CD4-positive, alpha-beta T cell treated with Interleukin-1 beta for 1 hour (primary cell): ENCODE results near the gene BCL2L15.

Source experiments
- DNase-seq, 2 donors: peaks; one replicate each; pipeline ENCODE4 v3.0.0-alpha.2; 2020 to 2022

The BCL2L15 gene

GRCh38 chr1:113904674-113905434, 17.5 kb upstream of the BCL2L15 start, which contains the start of the genes AP4B1 and DCLRE1B:
Gene AP4B1 (minus strand): TSS chr1:113904799. CDS start chr1:113904717, 82 bp downstream.
Gene DCLRE1B (plus strand): TSS chr1:113905326. CDS start chr1:113905587, 261 bp downstream.
- DNase-seq = peak; percentile 99

- DNase-seq = no peak
These were observed 16.9 kb upstream of the BCL2L15 start for GRCh38 chr1:113904293-113904673.

DNA sequence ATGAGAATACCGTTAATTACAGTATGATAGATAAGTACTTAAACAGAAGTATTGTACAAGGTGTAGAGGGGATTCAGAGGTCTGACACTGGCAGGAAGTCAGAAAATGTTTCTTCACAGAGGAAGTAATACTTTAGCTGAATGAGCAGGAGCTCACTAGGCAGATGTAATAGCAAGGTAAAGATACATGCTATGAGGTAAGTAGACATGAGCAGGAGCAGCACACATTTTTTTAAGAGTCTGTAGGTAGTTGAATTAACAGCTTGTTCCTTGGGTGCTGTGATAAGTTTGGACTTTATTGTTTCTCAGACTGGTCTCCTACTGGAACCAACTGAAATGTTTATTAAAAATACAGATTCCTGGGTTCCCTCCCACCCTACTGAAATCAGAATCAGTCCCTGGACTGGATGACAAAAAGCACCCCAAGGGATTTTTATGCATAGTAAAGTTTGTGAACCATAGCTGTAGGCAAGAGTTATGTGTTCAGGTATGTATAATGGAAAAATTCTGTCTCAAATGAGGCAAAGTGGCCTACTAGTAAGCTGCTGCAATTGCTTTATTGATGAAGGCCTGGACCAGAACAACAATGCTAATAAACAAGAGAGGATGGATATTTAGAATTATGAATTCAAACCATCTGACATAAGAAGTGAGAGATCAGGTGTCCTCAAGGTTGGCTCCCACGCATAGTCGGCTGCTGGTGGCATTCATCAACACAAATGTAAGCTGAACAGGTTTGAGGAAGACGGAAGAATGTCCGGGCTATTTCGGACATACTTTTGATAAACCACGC, 16.3 kb upstream of the BCL2L15 start:
- peak in 1 of 2 donors; percentile 23 for DNase-seq

DNA sequence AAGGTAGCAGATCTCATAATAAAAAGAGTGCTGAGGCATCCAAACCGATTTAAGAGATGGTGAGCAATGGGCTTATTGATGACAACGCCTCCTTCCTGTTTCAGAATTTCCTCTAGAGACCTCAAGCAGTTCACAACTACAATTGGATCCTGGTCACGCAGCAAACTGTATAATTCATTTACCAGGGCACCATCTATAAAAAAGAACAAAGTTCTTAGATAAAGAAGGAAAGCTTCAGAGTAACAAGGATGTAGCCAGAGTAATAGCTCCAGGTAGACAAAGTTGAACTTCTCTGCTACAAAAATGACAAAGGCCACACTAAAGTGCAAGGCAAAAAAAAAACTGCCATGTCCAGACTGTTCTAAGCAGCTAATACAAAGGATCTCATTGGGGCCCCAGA, 13.8 kb upstream of the BCL2L15 start:
- DNase-seq = no peak

- DNase-seq = no peak
These were observed 11.7 kb upstream of the BCL2L15 start for GRCh38 chr1:113899111-113899510.

DNA sequence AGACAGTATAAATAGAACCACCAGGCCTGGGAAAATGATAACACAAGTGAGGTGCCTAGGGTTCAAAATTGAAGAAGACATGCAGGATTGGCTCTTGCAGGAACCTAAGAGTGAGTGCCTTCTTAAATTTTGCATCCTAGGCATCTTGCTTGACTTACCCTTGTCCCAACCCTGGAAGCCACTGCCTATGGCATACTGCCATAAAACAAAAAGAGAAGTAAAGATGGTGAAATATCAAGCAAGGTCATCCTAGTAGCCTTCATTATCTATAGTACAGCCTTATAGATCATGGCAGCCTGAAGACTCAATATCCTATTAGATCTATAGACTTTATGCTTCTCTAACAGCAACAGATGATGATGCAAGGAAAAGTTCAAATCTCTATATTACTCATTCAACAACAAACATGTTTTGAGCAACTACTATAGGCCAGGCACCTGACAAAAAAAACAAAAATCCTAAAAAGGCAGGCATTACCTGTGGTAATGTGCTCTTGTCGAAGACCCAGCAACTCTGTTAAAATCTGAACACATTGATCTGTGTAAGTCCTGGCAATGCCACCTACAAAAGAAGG, 10.9 kb upstream of the BCL2L15 start:
- DNase-seq = no peak

- DNase-seq = no peak
These were observed 8.6 kb upstream of the BCL2L15 start for GRCh38 chr1:113895961-113896360.

GRCh38 chr1:113895098-113895497, 7.7 kb upstream of the BCL2L15 start:
- DNase-seq = no peak

- DNase-seq = no peak
These were observed 5.9 kb upstream of the BCL2L15 start for GRCh38 chr1:113893267-113893666.

DNA sequence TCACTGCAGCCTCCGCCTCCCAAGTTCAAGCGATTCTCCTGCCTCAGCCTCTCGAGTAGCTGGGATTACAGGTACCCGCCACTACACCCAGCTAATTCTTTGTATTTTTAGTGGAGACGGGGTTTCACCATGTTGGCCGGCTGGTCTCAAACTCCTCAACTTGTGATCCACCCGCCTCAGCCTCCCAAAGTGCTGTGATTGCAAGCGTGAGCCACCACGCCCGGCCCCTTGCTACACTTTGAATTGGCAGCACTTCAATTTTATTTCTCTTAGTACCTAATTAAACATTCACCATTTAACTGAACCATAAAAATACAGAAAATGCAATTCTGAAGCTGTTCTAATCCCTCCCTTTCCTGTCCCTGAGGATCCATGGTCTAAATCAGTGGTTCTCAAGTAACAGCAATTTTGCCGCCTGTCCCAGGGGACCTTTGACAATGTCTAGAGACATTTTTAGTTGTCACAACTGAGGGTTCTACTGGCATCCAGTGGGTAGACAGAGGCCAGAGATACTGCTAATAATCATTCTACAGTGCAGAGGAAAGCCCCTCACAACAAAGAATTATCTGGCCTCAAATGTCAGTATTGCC, 4.3 kb upstream of the BCL2L15 start:
- no peak for DNase-seq

GRCh38 chr1:113890816-113891215, 3.4 kb upstream of the BCL2L15 start:
- DNase-seq = no peak

- no peak for DNase-seq
These were observed 672 bp downstream of the BCL2L15 start for GRCh38 chr1:113886417-113887401.

- DNase-seq = no peak
These were observed 5.7 kb downstream of the BCL2L15 start for GRCh38 chr1:113881661-113882060.

DNA sequence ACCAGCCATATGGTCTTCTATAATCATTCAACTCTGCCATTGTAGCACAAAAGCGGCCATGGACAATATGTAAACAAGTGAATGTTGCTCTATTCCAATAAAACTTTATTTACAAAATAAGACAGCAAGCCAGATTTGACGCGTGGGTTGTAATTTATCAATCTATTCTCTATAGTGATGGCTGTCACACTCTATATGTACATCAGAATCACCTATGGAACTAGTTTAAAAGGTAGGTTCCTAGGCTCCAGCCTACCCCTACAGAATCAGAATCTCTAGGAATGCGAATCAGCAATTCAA, 7.7 kb downstream of the BCL2L15 start:
- no peak for DNase-seq

GRCh38 chr1:113876176-113876575, 11.2 kb downstream of the BCL2L15 start:
- no peak for DNase-seq

DNA sequence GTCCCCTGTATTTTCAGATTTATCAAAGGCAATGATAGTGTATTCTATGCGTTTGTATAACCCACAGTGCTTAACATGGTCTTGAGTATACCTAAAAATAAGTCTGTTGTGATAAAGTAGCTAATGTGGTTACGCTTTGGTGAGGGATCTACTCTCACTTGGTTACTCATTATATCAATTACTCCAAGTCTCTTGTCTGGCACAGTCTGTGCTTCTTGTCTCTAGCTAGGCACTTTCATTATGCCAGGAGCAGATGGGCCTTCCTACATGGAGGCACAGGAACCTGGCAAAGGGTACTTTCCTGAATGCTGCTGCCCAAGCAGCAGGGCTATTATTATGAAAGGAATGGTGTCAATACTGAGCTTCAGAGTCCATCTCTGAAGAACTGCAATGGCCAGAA, 11.7 kb downstream of the BCL2L15 start:
- DNase-seq = no peak

DNA sequence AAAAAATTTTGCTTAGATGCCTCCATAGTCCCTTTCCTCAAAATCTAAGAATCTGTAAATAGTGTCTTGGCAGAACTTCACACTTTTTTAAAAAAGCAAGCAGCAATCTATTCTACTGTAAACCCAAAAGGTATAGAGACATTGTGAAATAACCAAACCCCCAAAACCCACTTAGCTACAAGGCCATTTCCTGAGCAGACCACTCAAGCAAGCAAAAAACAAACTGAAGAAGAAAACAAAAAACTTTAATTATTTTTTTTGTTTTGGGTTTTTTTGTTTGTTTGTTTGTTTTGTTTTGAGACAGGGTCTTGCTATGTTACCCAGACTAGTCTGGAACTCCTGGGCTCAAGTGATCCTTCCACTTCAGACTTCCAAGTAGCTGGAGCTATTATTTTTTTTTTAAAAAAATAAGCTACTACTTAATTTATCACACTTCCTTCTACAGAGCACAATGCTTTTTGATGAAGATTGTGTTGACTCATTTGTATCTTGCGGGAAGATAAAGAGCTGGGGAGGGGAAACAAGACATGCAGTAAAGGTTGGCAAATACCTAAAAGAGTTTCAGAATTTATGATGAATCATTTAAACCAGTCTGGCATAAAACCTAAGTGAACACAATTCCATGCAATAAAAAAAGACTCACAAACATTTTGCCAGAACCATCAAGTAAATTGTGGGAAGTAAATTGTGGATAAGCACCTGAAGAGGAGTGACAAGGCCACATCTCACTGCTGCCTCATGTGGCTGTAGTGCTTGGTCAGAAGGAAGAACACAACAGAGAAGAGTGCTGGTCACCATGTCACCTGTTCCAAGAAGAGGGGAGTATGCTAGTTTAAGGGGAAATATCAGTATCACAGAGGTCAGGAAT, 13.1 kb downstream of the BCL2L15 start:
- peak in 1 of 2 donors; percentile 32 for DNase-seq

DNA sequence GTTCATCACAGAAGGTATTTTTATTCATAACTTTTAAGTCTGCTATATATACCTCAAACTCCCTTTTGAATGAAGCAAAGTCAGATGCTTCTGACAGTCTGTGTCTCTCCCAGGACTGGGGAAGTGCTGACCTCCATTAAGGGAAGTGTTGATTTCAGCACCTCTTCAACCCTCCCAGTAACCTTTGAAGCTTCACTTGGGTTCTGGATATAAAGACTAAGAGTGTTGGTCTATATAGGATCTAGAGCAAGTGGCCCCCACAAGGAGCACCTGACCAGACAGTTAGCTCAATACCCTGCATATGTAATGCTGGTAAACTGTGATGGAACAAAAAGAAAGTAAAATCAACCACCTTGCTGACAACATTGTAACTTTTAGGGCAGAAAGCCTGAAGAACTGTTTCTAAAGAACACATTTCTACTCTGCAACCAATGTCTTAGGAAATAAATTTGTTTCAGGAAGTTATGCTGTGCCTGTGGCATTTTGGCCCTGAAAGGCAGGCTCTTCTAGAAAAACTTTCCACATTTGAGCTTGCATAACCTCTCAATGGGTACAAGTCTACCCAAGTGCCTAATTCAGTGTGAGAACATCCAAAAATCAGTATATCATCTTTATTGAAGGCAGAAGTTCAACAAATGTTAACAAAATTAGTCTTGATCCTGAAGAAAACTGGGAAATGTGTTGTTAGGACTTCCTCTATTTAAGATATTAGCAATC, 15.0 kb downstream of the BCL2L15 start:
- peak; percentile 9 to 36 for DNase-seq

DNA sequence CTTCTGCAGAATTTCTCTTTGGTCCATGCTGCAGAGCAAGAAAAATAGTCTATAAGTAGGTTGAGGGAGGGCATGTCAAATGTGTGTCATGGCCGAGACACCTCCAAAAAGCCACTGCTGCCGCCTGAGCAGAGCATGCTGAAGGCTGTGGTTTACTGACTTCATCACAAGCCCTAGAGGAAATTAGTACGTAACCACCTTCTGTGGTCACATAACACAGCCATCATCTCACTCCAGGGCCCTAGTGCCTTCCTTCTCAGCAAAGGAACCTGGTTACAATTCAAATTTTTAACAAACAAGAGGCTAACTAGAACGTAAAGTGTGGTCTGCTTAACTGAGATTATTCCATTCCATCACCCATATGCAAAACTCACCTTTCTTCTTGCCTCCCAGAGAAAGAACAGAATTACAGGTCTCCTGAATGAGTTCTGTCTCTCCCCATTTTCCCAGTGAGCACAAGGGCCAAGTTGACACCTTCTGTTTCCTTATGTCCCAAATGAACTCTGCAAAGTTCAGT, 15.7 kb downstream of the BCL2L15 start, which contains the start of gene PTPN22:
PTPN22 (minus strand) TSS at position 116 of the 517 bp plus-strand sequence.
- DNase-seq = peak; percentile 87 to 88

DNA sequence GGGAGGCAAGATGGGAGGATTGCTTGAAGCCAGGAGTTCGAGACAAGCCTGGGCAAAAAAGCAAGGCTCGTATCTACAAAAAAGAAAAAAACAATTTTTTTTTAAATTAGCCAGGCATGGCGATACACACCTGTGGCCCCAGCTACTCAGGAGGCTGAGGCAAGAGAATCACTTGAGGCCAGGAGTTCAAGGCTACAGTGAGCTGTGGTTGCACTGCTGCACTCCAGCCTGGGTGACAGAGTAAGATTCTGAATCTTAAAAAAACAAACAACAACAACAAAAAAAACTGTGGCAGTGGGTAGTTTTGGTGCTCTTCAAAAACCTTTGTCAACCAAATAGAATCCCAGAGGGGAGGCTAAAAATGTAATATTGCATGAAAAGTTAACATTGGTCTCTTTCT, 16.6 kb downstream of the BCL2L15 start:
- peak; percentile 20 to 34 for DNase-seq
